IMR-90 (cell line): ENCODE results near the gene NRIP3. TPM values are rescaled to one million over a fixed set of nuclear protein-coding genes. Genes with fewer than 3 reads are reported as not detected.

Experiments
- ATAC-seq: fragments of 200-7000 bp; cut with Tn5 transposase; 2 replicates; pipeline ENCODE4 v1.9.1; 2020; ENCODE audit warnings: low read depth, mild to moderate bottlenecking, moderate library complexity
- BruUV-seq: library from RNA; stranded (reverse); fragments of 400-500 nt; replicated peaks from 2 replicates; lab custom pipeline; 2021; lab: Mats Ljungman, UMichigan
- CTCF ChIA-PET: fragments of 300-600 bp; formaldehyde crosslinking; extraction: SDS; loops from one replicate; lab custom pipeline; 2021; ENCODE audit warnings: antibody characterized with exemption; lab: Yijun Ruan, JAX
- POLR2A ChIA-PET: fragments of 300-600 bp; sonication (Branson Sonifier 250); formaldehyde crosslinking; loops from one replicate; lab custom pipeline; 2022; ENCODE audit warnings: antibody characterized with exemption; ENCODE audit not compliant: unreplicated experiment; lab: Charles Lee
- DNase-seq: peaks from one replicate; pipeline ENCODE4 v3.0.0; 2013
- H2AFZ ChIP-seq: replicated peaks from 2 replicates; pipeline ENCODE3; 2013; ENCODE audit warnings: low read length, mild to moderate bottlenecking; ENCODE audit not compliant: poor library complexity
- H2AK5ac ChIP-seq: 2 replicates; pipeline ENCODE4 v1.6.1; 2013; ENCODE audit warnings: low read depth, low read length, inconsistent platforms
- H2AK9ac ChIP-seq: replicated peaks from 2 replicates; pipeline ENCODE3; 2013; ENCODE audit warnings: mild to moderate bottlenecking, low read depth, low read length, moderate library complexity; ENCODE audit not compliant: poor library complexity
- H2BK120ac ChIP-seq: 2 replicates; pipeline ENCODE4 v1.6.1; 2013; ENCODE audit warnings: low read depth, low read length, inconsistent platforms
- H2BK15ac ChIP-seq: 3 replicates; pipeline ENCODE4 v1.6.1; 2013; ENCODE audit warnings: low read depth, low read length, inconsistent platforms
- H2BK20ac ChIP-seq: 2 replicates; pipeline ENCODE4 v1.6.1; 2013; ENCODE audit warnings: low read depth, mild to moderate bottlenecking, inconsistent platforms, low read length, moderate library complexity
- H2BK5ac ChIP-seq: 2 replicates; pipeline ENCODE4 v1.6.1; 2013; ENCODE audit warnings: mild to moderate bottlenecking, low read depth, low read length, inconsistent platforms; ENCODE audit not compliant: poor library complexity, severe bottlenecking
- H3K14ac ChIP-seq: replicated peaks from 2 replicates; pipeline ENCODE4 v1.6.1; 2013; ENCODE audit warnings: low read depth, low read length, inconsistent platforms
- H3K18ac ChIP-seq: 2 replicates; pipeline ENCODE4 v1.6.1; 2013; ENCODE audit warnings: low read depth, low read length, control low read depth
- H3K23ac ChIP-seq: 2 replicates; pipeline ENCODE4 v1.6.1; 2013; ENCODE audit warnings: low read depth, low read length, inconsistent platforms
- H3K27ac ChIP-seq: 2 replicates; pipeline ENCODE4 v1.5.1; 2013; ENCODE audit warnings: mild to moderate bottlenecking, control low read depth, low read length; ENCODE audit not compliant: insufficient read depth
- H3K27me3 ChIP-seq: 2 replicates; pipeline ENCODE4 v1.6.1; 2013; ENCODE audit warnings: low read length; ENCODE audit not compliant: control insufficient read depth, insufficient read depth
- H3K36me3 ChIP-seq: 2 replicates; pipeline ENCODE4 v1.6.1; 2013; ENCODE audit warnings: low read length, mixed read lengths; ENCODE audit not compliant: control insufficient read depth, insufficient read depth
- H3K4ac ChIP-seq: 2 replicates; pipeline ENCODE4 v1.6.1; 2013; ENCODE audit warnings: low read depth, low read length, inconsistent platforms
- H3K4me1 ChIP-seq: 2 replicates; pipeline ENCODE4 v1.6.1; 2013; ENCODE audit warnings: low read length, mixed read lengths; ENCODE audit not compliant: control insufficient read depth, insufficient read depth
- H3K4me2 ChIP-seq: 2 replicates; pipeline ENCODE4 v1.6.1; 2013; ENCODE audit warnings: low read depth, mild to moderate bottlenecking, control low read depth, low read length, moderate library complexity
- H3K4me3 ChIP-seq: 2 replicates; pipeline ENCODE4 v1.5.1; 2013; ENCODE audit warnings: low read depth, mild to moderate bottlenecking, control low read depth, low read length, moderate library complexity; ENCODE audit not compliant: insufficient read depth
- H3K56ac ChIP-seq: 2 replicates; pipeline ENCODE4 v1.6.1; 2013; ENCODE audit warnings: low read length, inconsistent platforms; ENCODE audit not compliant: insufficient read depth; ENCODE audit errors: extremely low read depth
- H3K79me1 ChIP-seq, 2 experiments: 2 replicates each; pipeline ENCODE4 v1.6.1; 2013; ENCODE audit warnings: low read length in 2 of 2, inconsistent platforms in 1 of 2, low read depth in 1 of 2
- H3K9ac ChIP-seq: 2 replicates; pipeline ENCODE4 v1.6.1; 2013; ENCODE audit warnings: low read depth, low read length, control low read depth
- H3K9me1 ChIP-seq: 2 replicates; pipeline ENCODE4 v1.6.1; 2013; ENCODE audit warnings: low read length, inconsistent platforms; ENCODE audit not compliant: insufficient read depth
- H3K9me3 ChIP-seq: 2 replicates; pipeline ENCODE4 v1.6.1; 2013; ENCODE audit warnings: low read length; ENCODE audit not compliant: control insufficient read depth, insufficient read depth
- H4K20me1 ChIP-seq: 2 replicates; pipeline ENCODE4 v1.6.1; 2013; ENCODE audit warnings: low read length, inconsistent platforms; ENCODE audit not compliant: insufficient read depth
- H4K5ac ChIP-seq: 2 replicates; pipeline ENCODE4 v1.6.1; 2013; ENCODE audit warnings: mild to moderate bottlenecking, low read depth, low read length, control low read depth
- H4K8ac ChIP-seq, 2 experiments: 2 replicates each; pipeline ENCODE4 v1.6.1; 2013; ENCODE audit warnings: low read depth in 2 of 2, low read length in 2 of 2, control low read depth in 1 of 2, inconsistent platforms in 1 of 2
- H4K91ac ChIP-seq: 2 replicates; pipeline ENCODE4 v1.6.1; 2013; ENCODE audit warnings: low read depth, low read length, inconsistent platforms; ENCODE audit not compliant: insufficient read depth
- BHLHE40 ChIP-seq: fragments of 150-350 bp; IDR thresholded peaks from 2 replicates; pipeline ENCODE4 v1.6.1; 2016; ENCODE audit warnings: mild to moderate bottlenecking, low read depth, low read length
- CEBPB ChIP-seq: IDR thresholded peaks from 2 replicates; pipeline ENCODE4 v1.6.1; 2012; ENCODE audit warnings: low read depth, low read length, improper control_type of control experiment
- CHD1 ChIP-seq: IDR thresholded peaks from 2 replicates; pipeline ENCODE4 v1.6.1; 2012; ENCODE audit warnings: low read depth, low read length, improper control_type of control experiment
- CTCF ChIP-seq: conservative IDR thresholded peaks from 2 replicates; pipeline ENCODE4 v1.5.1; 2012; ENCODE audit warnings: mild to moderate bottlenecking, low read depth, low read length, improper control_type of control experiment
- ELK1 ChIP-seq: fragments of 150-350 bp; IDR thresholded peaks from 2 replicates; pipeline ENCODE4 v1.6.1; 2016; ENCODE audit warnings: low read depth, mild to moderate bottlenecking, low read length, moderate library complexity, borderline replicate concordance
- FOS ChIP-seq: fragments of 150-350 bp; IDR thresholded peaks from 2 replicates; pipeline ENCODE4 v1.6.1; 2016; ENCODE audit warnings: low read depth, low read length
- MAFK ChIP-seq: IDR thresholded peaks from 2 replicates; pipeline ENCODE4 v1.6.1; 2012; ENCODE audit warnings: low read depth, low read length, improper control_type of control experiment
- MAZ ChIP-seq: IDR thresholded peaks from 2 replicates; pipeline ENCODE4 v1.6.1; 2012; ENCODE audit warnings: low read depth, mild to moderate bottlenecking, low read length, improper control_type of control experiment, moderate library complexity, borderline replicate concordance
- MXI1 ChIP-seq: IDR thresholded peaks from 2 replicates; pipeline ENCODE4 v1.6.1; 2012; ENCODE audit warnings: low read depth, mild to moderate bottlenecking, low read length, moderate library complexity, borderline replicate concordance
- NFE2L2 ChIP-seq: fragments of 150-350 bp; IDR thresholded peaks from 2 replicates; pipeline ENCODE4 v1.6.1; 2016; ENCODE audit warnings: low read depth, mild to moderate bottlenecking, low read length
- POLR2A ChIP-seq: IDR thresholded peaks from 2 replicates; pipeline ENCODE4 v1.6.1; 2012; ENCODE audit warnings: mild to moderate bottlenecking, low read depth, low read length
- RAD21 ChIP-seq: IDR thresholded peaks from 2 replicates; pipeline ENCODE4 v1.6.1; 2012; ENCODE audit warnings: low read length, improper control_type of control experiment
- RCOR1 ChIP-seq: IDR thresholded peaks from 2 replicates; pipeline ENCODE4 v1.6.1; 2012; ENCODE audit warnings: mild to moderate bottlenecking, low read length, improper control_type of control experiment; ENCODE audit not compliant: insufficient replicate concordance
- RFX5 ChIP-seq: IDR thresholded peaks from 2 replicates; pipeline ENCODE4 v1.8.0; 2012; ENCODE audit warnings: low read depth, mild to moderate bottlenecking, low read length, moderate library complexity
- SMC3 ChIP-seq: fragments of 150-350 bp; IDR thresholded peaks from 2 replicates; pipeline ENCODE4 v1.6.1; 2016; ENCODE audit warnings: low read depth, mild to moderate bottlenecking, antibody characterized with exemption, low read length, moderate library complexity
- USF2 ChIP-seq: fragments of 150-350 bp; IDR thresholded peaks from 2 replicates; pipeline ENCODE4 v1.6.1; 2017; ENCODE audit warnings: mild to moderate bottlenecking, antibody characterized with exemption, low read length, low read depth
- WGBS, 2 experiments: methylation state at CpG; one replicate each; pipeline versions ENCODE4 v1.1.5 to v1.1.7; 2013; ENCODE audit warnings: missing lambda C conversion rate in 2 of 2; ENCODE audit not compliant: insufficient read length in 1 of 2; ENCODE audit errors: extremely low coverage in 2 of 2; 5-methylcytosine and 5-hydroxymethylcytosine counted together
- dilution Hi-C: fragments of 300-500 bp; cut with HindIII; formaldehyde crosslinking; loops from one replicate; pipeline ENCODE4 v1.14.3; 2018; ENCODE audit warnings: low sequenced_read_pairs; ENCODE audit not compliant: unreplicated experiment
- in situ Hi-C: fragments of 300-500 bp; cut with MboI; formaldehyde crosslinking; loops from 3 replicates; pipeline ENCODE4 v1.14.3; 2019; ENCODE audit warnings: low sequenced_read_pairs, inconsistent platforms, mixed read lengths
- intact Hi-C: fragments of 100-400 bp; cut with micrococcal nuclease; formaldehyde crosslinking; loops from 2 replicates; pipeline ENCODE4 v1.10.0; 2022
- polyA plus RNA-seq, 3 experiments: library from polyadenylated mRNA; depleted of rRNA; stranded (reverse); fragments of >200 nt; gene quantifications; 2 replicates each; pipeline ENCODE4 v1.2.3, GENCODE V29; 2012; ENCODE audit warnings: low replicate concordance in 1 of 3
- total RNA-seq: library from RNA; depleted of rRNA; stranded (reverse); fragments of >200 nt; gene quantifications from 2 replicates; pipeline ENCODE4 v1.2.3, GENCODE V29; 2012

NRIP3 gene
- total and polyA plus RNA-seq, 2 of the 4 experiments (the other 2 are of a cell fraction), result 11.5 to 43.6 TPM

DNA sequence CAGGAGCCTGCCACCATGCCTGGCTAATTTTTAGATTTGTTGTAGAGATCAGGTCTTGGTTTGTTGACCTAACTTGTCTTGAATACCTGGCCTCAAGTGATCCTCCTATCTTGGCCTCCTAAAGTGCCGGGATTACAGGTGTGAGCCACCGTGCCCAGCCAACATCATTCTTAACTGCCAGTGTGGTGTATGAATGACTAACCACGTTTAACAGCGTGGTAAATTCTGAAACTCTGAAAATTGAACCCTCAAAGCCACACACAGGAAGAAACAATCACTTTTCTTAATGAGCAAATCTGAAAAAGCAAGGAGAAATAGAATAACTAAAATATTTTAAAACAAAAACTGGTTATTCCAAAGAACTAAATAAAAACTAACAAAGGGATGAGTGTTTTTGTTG lies 46.9 kb downstream of the NRIP3 start:
- Histone ChIP-seq H2AFZ (no peak overlapping the region), H2BK15ac (no peak overlapping the region), H2BK5ac (no peak overlapping the region), H3K27ac (no peak overlapping the region), H4K5ac (no peak overlapping the region), H3K4ac (no peak overlapping the region), H3K14ac (no peak overlapping the region), H3K4me2 (no peak overlapping the region), H3K56ac (no peak overlapping the region), H2AK9ac (no peak overlapping the region), H4K8ac (no peak overlapping the region), H2BK120ac (no peak overlapping the region), H2BK20ac (no peak overlapping the region), H3K79me1 (peaks cover 23 to 39% of the 10 kb centered on the region in 2 experiments), H4K20me1 (no peaks in the 10 kb centered on the region), H3K36me3 (peaks cover 16% of the 10 kb centered on the region), H4K91ac (no peak overlapping the region), H3K4me3 (no peak overlapping the region), H3K9me3 (no peaks in the 10 kb centered on the region), H3K23ac (0 out of 2 replicates have a peak overlapping the region, but pooled peaks have one; percentile 11), H3K27me3 (no peaks in the 10 kb centered on the region), H3K4me1 (peaks cover 2% of the 10 kb centered on the region; the same call in 1 of the 2 replicates), H3K18ac (no peak overlapping the region), H3K9me1 (peaks cover 3% of the 10 kb centered on the region; the same call in 1 of the 2 replicates), H3K9ac (no peak overlapping the region), H2AK5ac (no peak overlapping the region)
- dilution Hi-C loops (no loop called here), intact Hi-C loops (loop anchor here (5.0 kb wide), 1 partner anchor 730 kb away; no protein-coding TSS in a partner anchor), in situ Hi-C loops (loop anchor here (5.0 to 25.0 kb wide), 2 partner anchors 45 to 720 kb away; partner anchors contain the start of gene AKIP1)
- WGBS, 2 experiments, result no CpG with 5 or more reads among the region's 4 CpGs
- DNase-seq (no peak), ATAC-seq (no peak)
- POLR2A ChIA-PET, result no interaction called here
- no TSS peak for BruUV-seq
- TF ChIP-seq CTCF (no peak), MXI1 (no peak), POLR2A (no peak), FOS (no peak), MAZ (no peak), BHLHE40 (no peak), USF2 (no peak), RFX5 (no peak), RAD21 (no peak), RCOR1 (no peak), NFE2L2 (no peak), MAFK (no peak), ELK1 (no peak), SMC3 (no peak), CEBPB (no peak), CHD1 (no peak)
- CTCF ChIA-PET, result no interaction called here
